Breast epithelium (tissue), 4 donors: ENCODE measurements around the gene TJP1. TPM values are rescaled to one million over a fixed set of nuclear protein-coding genes. Genes with fewer than 3 reads are reported as not detected.

Source experiments
- DNase-seq, 2 donors: peaks; one replicate each; pipeline ENCODE4 v3.0.0-alpha.2; 2019; ENCODE audit warnings: low spot score in 2 of 2
- H3K27ac ChIP-seq, 2 donors: fragments of 200-600 bp; sonication (generic) in 1 of 2; one replicate each; pipeline ENCODE4 v1.5.1; 2016 to 2019; ENCODE audit warnings: mild to moderate bottlenecking in 1 of 2
- H3K27me3 ChIP-seq, 2 donors: fragments of 200-600 bp; sonication (generic) in 1 of 2; one replicate each; pipeline versions ENCODE4 v1.5.1 to v1.6.0; 2017 to 2019; ENCODE audit warnings: control low read depth in 1 of 2, mild to moderate bottlenecking in 1 of 2
- H3K36me3 ChIP-seq: fragments of 200-600 bp; one replicate; pipeline ENCODE4 v1.5.1; 2019
- H3K4me1 ChIP-seq, 2 donors: fragments of 200-600 bp; sonication (generic); one replicate each; pipeline ENCODE4 v1.5.1; 2016 to 2019; ENCODE audit warnings: control low read depth in 1 of 2
- H3K4me3 ChIP-seq, 3 donors: fragments of 200-600 bp; sonication (generic); 1 replicate in 2 of 3; 2 replicates in 1 of 3; pipeline ENCODE4 v1.5.1; 2016 to 2019; ENCODE audit warnings: mild to moderate bottlenecking in 3 of 3, moderate library complexity in 2 of 3
- H3K9me3 ChIP-seq, 2 donors: fragments of 200-600 bp; sonication (generic) in 1 of 2; one replicate each; pipeline ENCODE4 v1.5.1; 2016 to 2019; ENCODE audit warnings: control low read depth in 1 of 2
- POLR2A ChIP-seq: fragments of 450-650 bp; IDR thresholded peaks from one replicate; pipeline ENCODE4 v1.6.1; 2016; ENCODE audit warnings: antibody characterized with exemption, mild to moderate bottlenecking, moderate library complexity
- POLR2AphosphoS5 ChIP-seq, 3 donors: sonication (generic); formaldehyde crosslinking; IDR thresholded peaks; one replicate each; pipeline ENCODE4 v1.6.1; 2017; ENCODE audit warnings: antibody characterized with exemption in 3 of 3
- intact Hi-C: fragments of 100-400 bp; cut with DNase I; formaldehyde crosslinking; loops from one replicate; pipeline ENCODE4 v1.15.1; 2023; ENCODE audit warnings: low total_unique reads
- total RNA-seq, 3 donors: library from RNA; depleted of rRNA; stranded (reverse); fragments of >200 nt; gene quantifications; one replicate each; pipeline ENCODE4 v1.1.0, GENCODE V29; 2016
- TF ChIP-seq, protein P1 (sequence below), 3 donors: fragments of 450-650 bp; IDR thresholded peaks; one replicate each; pipeline ENCODE4 v1.5.1; 2016 to 2017; ENCODE audit warnings: antibody characterized with exemption in 3 of 3, mild to moderate bottlenecking in 3 of 3, moderate library complexity in 3 of 3

Gene TJP1
- total RNA-seq, 3 donors from 2014 or later = 92.8 to 101 (median 97.2) TPM

DNA sequence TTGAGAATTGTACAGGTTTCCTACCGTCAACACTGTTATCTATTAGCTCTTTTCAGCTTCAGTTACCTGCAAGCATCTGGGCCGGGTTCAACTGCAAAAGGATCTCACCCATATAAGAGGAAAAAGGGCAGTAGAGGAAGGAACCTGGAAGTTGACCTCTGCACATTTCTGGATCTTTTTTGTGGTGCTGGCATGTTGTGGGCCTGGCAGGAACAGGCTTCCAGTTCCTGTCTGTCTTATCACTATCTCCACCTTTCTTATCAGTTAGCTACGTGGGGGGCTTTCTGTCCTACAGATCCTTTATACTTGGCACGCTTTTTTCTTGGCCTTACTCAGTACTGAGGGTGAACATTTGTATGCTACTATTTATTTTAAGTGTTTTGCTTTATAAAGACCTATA lies 42.2 kb upstream of the TJP1 start:
- intact Hi-C loops = no loop called here
- TF ChIP-seq POLR2AphosphoS5 (IDR thresholded peaks at IDR 0.05) (no peak), POLR2A (no peak)
- Histone ChIP-seq H3K4me1 (no peaks in the 10 kb centered on the region), H3K27me3 (no peaks in the 10 kb centered on the region), H3K9me3 (no peaks in the 10 kb centered on the region), H3K4me3 (no peak overlapping the region), H3K27ac (no peak overlapping the region), H3K36me3 (no peaks in the 10 kb centered on the region)
- DNase-seq = no peak

DNA sequence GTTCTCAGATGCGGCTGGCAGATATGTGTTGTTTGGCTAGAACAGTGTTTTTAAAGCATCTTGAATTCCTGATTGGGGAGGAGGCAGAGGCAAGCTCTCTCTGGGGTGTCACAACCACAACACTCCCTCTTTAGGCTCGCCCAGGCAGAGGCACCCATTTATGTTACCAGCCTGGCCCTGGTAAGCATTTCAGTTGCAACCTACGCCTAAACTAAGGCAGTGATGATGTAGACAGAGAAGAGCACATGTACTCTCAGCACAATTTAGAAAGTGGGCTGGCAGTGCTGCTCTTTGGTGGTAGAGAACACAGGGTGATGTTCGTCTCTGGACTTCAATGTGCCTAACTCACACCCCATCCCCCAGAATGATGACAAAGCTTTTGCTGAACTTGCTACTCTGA lies 41.2 kb upstream of the TJP1 start:
- Histone ChIP-seq H3K27ac (no peak overlapping the region), H3K27me3 (no peaks in the 10 kb centered on the region), H3K9me3 (no peaks in the 10 kb centered on the region), H3K4me3 (no peak overlapping the region), H3K36me3 (no peaks in the 10 kb centered on the region), H3K4me1 (no peaks in the 10 kb centered on the region)
- no peak for DNase-seq
- intact Hi-C loops = no loop called here
- TF ChIP-seq POLR2AphosphoS5 (IDR thresholded peaks at IDR 0.05) (no peak), POLR2A (no peak)
- TF ChIP-seq, protein P1, sequence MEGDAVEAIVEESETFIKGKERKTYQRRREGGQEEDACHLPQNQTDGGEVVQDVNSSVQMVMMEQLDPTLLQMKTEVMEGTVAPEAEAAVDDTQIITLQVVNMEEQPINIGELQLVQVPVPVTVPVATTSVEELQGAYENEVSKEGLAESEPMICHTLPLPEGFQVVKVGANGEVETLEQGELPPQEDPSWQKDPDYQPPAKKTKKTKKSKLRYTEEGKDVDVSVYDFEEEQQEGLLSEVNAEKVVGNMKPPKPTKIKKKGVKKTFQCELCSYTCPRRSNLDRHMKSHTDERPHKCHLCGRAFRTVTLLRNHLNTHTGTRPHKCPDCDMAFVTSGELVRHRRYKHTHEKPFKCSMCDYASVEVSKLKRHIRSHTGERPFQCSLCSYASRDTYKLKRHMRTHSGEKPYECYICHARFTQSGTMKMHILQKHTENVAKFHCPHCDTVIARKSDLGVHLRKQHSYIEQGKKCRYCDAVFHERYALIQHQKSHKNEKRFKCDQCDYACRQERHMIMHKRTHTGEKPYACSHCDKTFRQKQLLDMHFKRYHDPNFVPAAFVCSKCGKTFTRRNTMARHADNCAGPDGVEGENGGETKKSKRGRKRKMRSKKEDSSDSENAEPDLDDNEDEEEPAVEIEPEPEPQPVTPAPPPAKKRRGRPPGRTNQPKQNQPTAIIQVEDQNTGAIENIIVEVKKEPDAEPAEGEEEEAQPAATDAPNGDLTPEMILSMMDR (IDR thresholded peaks at IDR 0.05) = no peak

DNA sequence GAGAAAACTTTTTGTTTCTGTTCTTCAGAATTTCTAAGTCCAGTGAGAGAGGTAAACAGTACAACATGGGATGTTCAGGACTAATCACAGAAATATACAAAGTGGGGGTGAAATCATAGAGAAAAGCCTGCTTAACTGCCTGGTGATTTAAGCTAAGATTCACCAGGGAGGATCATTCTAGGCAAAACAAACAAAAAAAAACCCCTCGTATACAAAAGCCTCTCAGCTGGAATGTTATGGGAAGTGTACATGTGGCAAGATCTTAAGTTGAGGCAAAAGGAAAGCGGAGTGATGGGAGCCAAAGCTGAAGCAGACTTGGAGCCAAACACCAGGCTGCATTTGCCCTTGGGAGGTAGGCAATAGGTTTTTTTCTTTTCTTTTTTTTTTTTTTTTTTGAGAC lies 40.0 kb upstream of the TJP1 start:
- DNase-seq = no peak
- intact Hi-C loops = no loop called here
- H3K27ac ChIP-seq = no peak overlapping the region
- no peaks in the 10 kb centered on the region for H3K4me1 ChIP-seq
- H3K36me3 ChIP-seq = no peaks in the 10 kb centered on the region
- H3K27me3 ChIP-seq = no peaks in the 10 kb centered on the region
- H3K9me3 ChIP-seq = no peaks in the 10 kb centered on the region
- TF ChIP-seq, protein P1 (IDR thresholded peaks at IDR 0.05) = no peak
- H3K4me3 ChIP-seq = no peak overlapping the region

DNA sequence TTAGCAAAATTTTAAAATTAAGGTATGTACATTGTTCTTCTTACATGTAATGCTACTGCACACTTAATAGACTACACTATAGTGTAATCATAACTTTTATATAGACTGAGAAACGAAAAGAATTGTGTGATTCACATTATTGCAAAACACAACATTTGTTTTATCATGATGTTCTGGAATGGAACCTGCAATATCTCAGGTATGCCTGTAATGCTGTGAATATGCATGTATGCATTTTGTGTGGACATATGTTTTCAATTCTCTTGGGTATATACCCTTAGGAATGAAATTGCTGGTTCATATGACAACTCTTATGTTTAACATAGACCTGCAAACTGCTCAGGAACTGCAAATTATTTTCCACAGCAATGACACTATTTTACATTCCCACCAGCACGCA lies 38.6 kb upstream of the TJP1 start:
- H3K4me3 ChIP-seq = no peak overlapping the region
- H3K27ac ChIP-seq = no peak overlapping the region
- TF ChIP-seq, protein P1 (IDR thresholded peaks at IDR 0.05) = no peak
- TF ChIP-seq POLR2A (no peak), POLR2AphosphoS5 (IDR thresholded peaks at IDR 0.05) (no peak)
- intact Hi-C loops = no loop called here
- no peaks in the 10 kb centered on the region for H3K36me3 ChIP-seq
- no peaks in the 10 kb centered on the region for H3K27me3 ChIP-seq
- H3K4me1 ChIP-seq = no peaks in the 10 kb centered on the region
- no peaks in the 10 kb centered on the region for H3K9me3 ChIP-seq
- DNase-seq = no peak

DNA sequence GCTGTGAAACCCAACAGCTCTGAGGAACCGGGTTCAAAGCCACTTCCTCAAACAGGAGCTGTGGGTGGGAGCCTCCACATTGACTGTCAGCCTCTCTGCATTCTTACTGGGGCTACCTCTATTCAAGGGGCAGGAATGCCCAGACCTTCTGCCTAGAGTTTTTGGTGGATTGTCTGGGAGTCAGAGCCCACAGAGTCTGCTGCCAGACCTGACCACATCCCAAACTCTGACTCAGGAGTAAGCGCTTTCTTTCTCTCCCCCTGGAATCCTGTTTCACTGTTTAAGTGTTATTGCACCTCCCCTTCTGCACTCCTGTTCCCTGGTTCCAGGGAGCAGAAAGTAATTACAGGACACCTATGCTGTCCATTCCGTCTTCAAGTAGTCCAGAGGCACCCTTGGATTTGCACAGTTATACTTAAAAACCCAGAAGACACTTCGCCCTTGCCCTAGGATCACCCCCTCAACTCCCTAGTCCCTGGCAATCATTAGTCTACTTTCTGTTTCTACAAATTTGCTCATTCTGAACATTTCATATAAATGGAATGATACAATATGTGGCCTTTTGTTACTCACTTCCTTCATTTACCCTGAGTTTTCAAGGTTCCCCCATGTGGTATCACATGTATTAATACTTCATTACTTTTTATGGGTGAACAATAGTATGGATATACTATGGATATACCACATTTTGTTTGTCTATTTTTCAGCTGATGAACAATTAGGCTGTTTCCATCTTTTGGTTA lies 37.9 kb upstream of the TJP1 start:
- Histone ChIP-seq H3K36me3 (no peaks in the 10 kb centered on the region), H3K27me3 (no peaks in the 10 kb centered on the region), H3K4me1 (no peaks in the 10 kb centered on the region), H3K4me3 (no peak overlapping the region), H3K9me3 (no peaks in the 10 kb centered on the region), H3K27ac (no peak overlapping the region)
- no peak for DNase-seq
- intact Hi-C loops = no loop called here
- TF ChIP-seq, protein P1 (IDR thresholded peaks at IDR 0.05) = no peak
- no peak for TF ChIP-seq POLR2AphosphoS5 (IDR thresholded peaks at IDR 0.05)
- TF ChIP-seq POLR2A = no peak
